Kidney (tissue), 14 donors: ENCODE data around the gene TCL1A. TPM values are rescaled to one million over a fixed set of nuclear protein-coding genes. Genes with fewer than 3 reads are reported as not detected.
A peak's percentile ranks its signal among the peaks of the same experiment; 100 is the strongest.

Experiments
- DNase-seq, 5 donors: peaks; one replicate each; pipeline ENCODE4 v3.0.0-alpha.2; 2013 to 2020
- FAIRE-seq: peaks from 2 replicates; lab custom pipeline; 2012; peaks lifted over from hg19 to GRCh38; lab: Jason Lieb, UNC
- H3K27ac ChIP-seq, 2 donors: one replicate each; pipeline ENCODE4 v1.7.0; 2013; ENCODE audit warnings: low read depth in 2 of 2, low read length in 2 of 2, inconsistent platforms in 1 of 2
- H3K27me3 ChIP-seq: one replicate; pipeline ENCODE4 v1.7.1; 2013; ENCODE audit warnings: low read length, inconsistent platforms; ENCODE audit not compliant: control insufficient read depth, insufficient read depth
- H3K36me3 ChIP-seq, 3 donors: one replicate each; pipeline versions ENCODE4 v1.7.0 to v1.7.1; 2013; ENCODE audit warnings: low read length in 3 of 3, control low read depth in 1 of 3, inconsistent platforms in 1 of 3; ENCODE audit not compliant: insufficient read depth in 3 of 3, control insufficient read depth in 2 of 3
- H3K4me1 ChIP-seq, 3 donors: one replicate each; pipeline versions ENCODE4 v1.7.0 to v1.7.1; 2013; ENCODE audit warnings: low read length in 3 of 3, inconsistent platforms in 1 of 3, low read depth in 1 of 3; ENCODE audit not compliant: control insufficient read depth in 2 of 3, insufficient read depth in 2 of 3
- H3K4me3 ChIP-seq, 3 donors: one replicate each; pipeline versions ENCODE4 v1.7.0 to v1.8.1; 2013; ENCODE audit warnings: low read length in 3 of 3, control low read depth in 1 of 3, inconsistent platforms in 1 of 3
- H3K9ac ChIP-seq, 3 donors: one replicate each; pipeline versions ENCODE4 v1.7.0 to v1.7.1; 2013; ENCODE audit warnings: low read length in 3 of 3, control low read depth in 1 of 3, inconsistent platforms in 1 of 3
- H3K9me3 ChIP-seq, 3 donors: one replicate each; pipeline versions ENCODE4 v1.7.0 to v1.7.1; 2013; ENCODE audit warnings: low read length in 3 of 3, control low read depth in 1 of 3, inconsistent platforms in 1 of 3; ENCODE audit not compliant: control insufficient read depth in 2 of 3, insufficient read depth in 1 of 3
- intact Hi-C: fragments of 100-400 bp; cut with DNase I; formaldehyde crosslinking; loops from one replicate; pipeline ENCODE4 v1.11.1; 2022
- polyA plus RNA-seq: library from polyadenylated mRNA; stranded (reverse); fragments of 350-450 nt; fragmentation: Illumina TruSeq; extraction: RNeasy Lipid Tissue Mini Kit (QIAGEN cat#74804); gene quantifications from one replicate; pipeline ENCODE4 v1.2.3, GENCODE V29; 2014; ENCODE audit warnings: low read depth, low replicate concordance; ENCODE audit not compliant: insufficient read depth
- total RNA-seq: library from RNA; stranded (reverse); fragmentation: NEBNext Ultra II Directional; extraction: Animal tissue kit (Norgen Biotek cat#: 25700); gene quantifications from one replicate; pipeline ENCODE4 v1.2.1, GENCODE V29; 2021
- TF ChIP-seq, protein P1 (sequence below): IDR thresholded peaks from 3 replicates; pipeline ENCODE4 v1.5.1; 2012; ENCODE audit warnings: mild to moderate bottlenecking, moderate library complexity, borderline replicate concordance; ENCODE audit not compliant: insufficient read depth; ENCODE audit errors: extremely low read depth
- donor health status: control.
- donor health status: control.
- donor health status: control.
- donor health status: control.
- donor health status: control.
- donor health status: DM: yes; HTN: yes; CAD: no.
- donor health status: Normal renal cell carcinoma (clear cell type).

TCL1A gene
- total and polyA plus RNA-seq, 2 donors from 2014 or later, result 1.4 TPM; not detected in 1

DNA sequence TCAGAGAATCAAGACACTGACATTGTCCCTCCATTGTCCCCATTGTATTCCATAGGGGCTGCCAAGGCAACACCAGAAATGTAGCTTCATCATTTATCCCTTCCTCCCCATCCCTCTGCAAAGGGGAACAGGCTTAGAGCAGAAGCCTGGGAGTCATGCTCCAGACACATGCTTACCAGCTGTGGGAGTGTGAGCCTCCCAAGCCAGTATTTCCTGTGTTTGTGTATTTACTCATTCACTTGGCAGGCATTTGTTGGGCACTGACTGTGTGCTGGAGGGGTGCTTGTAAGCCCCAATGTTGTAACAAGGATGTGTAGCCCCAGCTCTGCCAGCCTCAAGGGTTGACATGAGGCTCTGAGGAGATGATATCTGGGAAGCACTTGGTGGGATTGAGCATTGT lies 46.0 kb upstream of the TCL1A start:
- intact Hi-C loops, result no loop called here
- no peak for FAIRE-seq
- Histone ChIP-seq H3K36me3 (no peaks in the 10 kb centered on the region), H3K9me3 (no peaks in the 10 kb centered on the region), H3K27ac (no peak overlapping the region), H3K4me3 (no peak overlapping the region), H3K27me3 (no peaks in the 10 kb centered on the region), H3K4me1 (no peaks in the 10 kb centered on the region), H3K9ac (no peak overlapping the region)
- peak in 1 of 5 donors; percentile 10 for DNase-seq
- TF ChIP-seq, protein P1, sequence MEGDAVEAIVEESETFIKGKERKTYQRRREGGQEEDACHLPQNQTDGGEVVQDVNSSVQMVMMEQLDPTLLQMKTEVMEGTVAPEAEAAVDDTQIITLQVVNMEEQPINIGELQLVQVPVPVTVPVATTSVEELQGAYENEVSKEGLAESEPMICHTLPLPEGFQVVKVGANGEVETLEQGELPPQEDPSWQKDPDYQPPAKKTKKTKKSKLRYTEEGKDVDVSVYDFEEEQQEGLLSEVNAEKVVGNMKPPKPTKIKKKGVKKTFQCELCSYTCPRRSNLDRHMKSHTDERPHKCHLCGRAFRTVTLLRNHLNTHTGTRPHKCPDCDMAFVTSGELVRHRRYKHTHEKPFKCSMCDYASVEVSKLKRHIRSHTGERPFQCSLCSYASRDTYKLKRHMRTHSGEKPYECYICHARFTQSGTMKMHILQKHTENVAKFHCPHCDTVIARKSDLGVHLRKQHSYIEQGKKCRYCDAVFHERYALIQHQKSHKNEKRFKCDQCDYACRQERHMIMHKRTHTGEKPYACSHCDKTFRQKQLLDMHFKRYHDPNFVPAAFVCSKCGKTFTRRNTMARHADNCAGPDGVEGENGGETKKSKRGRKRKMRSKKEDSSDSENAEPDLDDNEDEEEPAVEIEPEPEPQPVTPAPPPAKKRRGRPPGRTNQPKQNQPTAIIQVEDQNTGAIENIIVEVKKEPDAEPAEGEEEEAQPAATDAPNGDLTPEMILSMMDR, result no peak

DNA sequence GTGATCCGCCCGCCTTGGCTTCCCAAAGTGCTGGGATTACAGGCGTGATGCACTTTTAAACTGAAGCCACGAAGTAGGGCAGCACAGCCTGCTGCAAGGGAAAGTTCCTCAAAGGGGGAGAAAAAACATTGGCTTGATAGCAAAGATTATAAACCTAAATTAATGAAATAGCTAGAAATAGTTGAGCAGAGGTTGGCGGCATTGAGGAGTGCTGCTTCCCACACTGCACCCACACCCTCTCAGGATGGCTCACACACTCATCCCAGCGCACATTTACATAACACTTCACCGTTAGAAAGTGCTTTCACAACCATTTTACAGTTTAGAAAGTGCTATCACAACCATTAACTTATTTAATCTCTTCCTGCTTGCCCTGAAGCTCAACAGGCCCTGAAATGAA lies 44.4 kb upstream of the TCL1A start:
- H3K27ac ChIP-seq, result no peak overlapping the region
- no peaks in the 10 kb centered on the region for H3K36me3 ChIP-seq
- no peaks in the 10 kb centered on the region for H3K27me3 ChIP-seq
- H3K9me3 ChIP-seq, result no peaks in the 10 kb centered on the region
- FAIRE-seq (no peak), DNase-seq (no peak)
- no peak overlapping the region for H3K4me3 ChIP-seq
- H3K4me1 ChIP-seq, result no peaks in the 10 kb centered on the region
- intact Hi-C loops, result no loop called here
- TF ChIP-seq, protein P1, result no peak
- no peak overlapping the region for H3K9ac ChIP-seq

DNA sequence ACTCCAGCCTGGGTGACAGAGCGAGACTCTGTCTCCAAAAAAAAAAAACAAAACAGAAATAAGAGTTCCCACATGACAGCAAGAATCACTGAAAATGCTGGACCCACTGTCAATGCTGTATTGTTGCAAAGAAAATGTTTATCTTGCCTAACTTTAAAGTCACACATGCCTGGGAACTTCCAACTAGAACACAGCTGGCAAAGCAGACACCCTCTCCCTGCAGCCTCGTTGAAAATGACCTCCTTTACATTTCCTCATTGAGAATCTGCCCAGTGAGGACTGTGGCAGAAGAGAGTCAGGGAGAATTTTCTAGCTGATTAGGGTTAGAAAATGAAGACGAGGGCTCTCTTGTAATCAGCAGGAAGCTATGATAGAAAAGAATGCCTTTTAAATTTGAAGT lies 42.8 kb upstream of the TCL1A start:
- no peaks in the 10 kb centered on the region for H3K27me3 ChIP-seq
- H3K36me3 ChIP-seq, result no peaks in the 10 kb centered on the region
- no peaks in the 10 kb centered on the region for H3K9me3 ChIP-seq
- H3K4me1 ChIP-seq, result no peaks in the 10 kb centered on the region
- TF ChIP-seq, protein P1, result no peak
- no peak for DNase-seq
- no peak overlapping the region for H3K4me3 ChIP-seq
- no peak for FAIRE-seq
- H3K9ac ChIP-seq, result no peak overlapping the region
- intact Hi-C loops, result no loop called here
- no peak overlapping the region for H3K27ac ChIP-seq

DNA sequence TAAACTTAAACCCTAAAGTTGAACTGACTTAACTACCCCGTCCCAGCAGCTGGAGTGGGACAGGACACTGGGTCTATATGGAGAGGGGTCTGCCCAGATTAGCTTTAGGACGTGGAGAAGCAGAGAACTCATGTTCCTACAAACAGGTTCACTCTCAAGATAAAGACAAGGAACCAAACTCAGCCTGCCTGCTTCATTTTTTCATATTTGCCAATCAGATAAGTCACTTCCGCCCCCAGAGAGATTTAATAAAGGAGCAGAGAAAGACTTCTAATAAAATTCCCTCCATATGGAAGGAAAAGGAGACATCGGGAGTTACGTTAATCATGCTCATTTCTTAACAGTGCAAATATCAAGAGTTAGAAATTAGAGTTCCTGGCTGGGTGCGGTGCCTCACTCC lies 42.2 kb upstream of the TCL1A start:
- FAIRE-seq (no peak), DNase-seq (no peak)
- Histone ChIP-seq H3K36me3 (no peaks in the 10 kb centered on the region), H3K27me3 (no peaks in the 10 kb centered on the region), H3K27ac (no peak overlapping the region), H3K4me1 (no peaks in the 10 kb centered on the region), H3K9ac (no peak overlapping the region), H3K4me3 (no peak overlapping the region), H3K9me3 (no peaks in the 10 kb centered on the region)
- TF ChIP-seq, protein P1, result no peak
- intact Hi-C loops, result no loop called here
